TTC549 (cell line): ENCODE results near the gene FIZ1.

Experiments
- FAIRE-seq: peaks from 2 replicates; lab custom pipeline; 2012; peaks lifted over from hg19 to GRCh38; lab: Jason Lieb, UNC

Gene FIZ1

GRCh38 chr19:55599468-55599841 is at the start of gene FIZ1:
FIZ1 (minus strand) TSS chr19:55599517; CDS start chr19:55597865, 1,652 bp downstream.
- FAIRE-seq = peak; percentile 80

- no peak for FAIRE-seq
Observed at GRCh38 chr19:55648585-55649267, 49.4 kb upstream of the FIZ1 start.

GRCh38 chr19:55647732-55648584 is 48.6 kb upstream of the FIZ1 start, which contains the start of gene CCDC106:
CCDC106 (plus strand) TSS chr19:55648212; CDS start chr19:55649047, 835 bp downstream.
- no peak for FAIRE-seq

- FAIRE-seq = no peak
Observed at GRCh38 chr19:55646889-55647731, 47.8 kb upstream of the FIZ1 start.

- FAIRE-seq = no peak
Observed at GRCh38 chr19:55645512-55645881, 46.2 kb upstream of the FIZ1 start.

- FAIRE-seq = no peak
Observed at GRCh38 chr19:55644842-55645511, 45.7 kb upstream of the FIZ1 start.

GRCh38 chr19:55644191-55644833 is 45.0 kb upstream of the FIZ1 start:
- FAIRE-seq = no peak

- FAIRE-seq = no peak
Observed at GRCh38 chr19:55643887-55644176, 44.5 kb upstream of the FIZ1 start.

GRCh38 chr19:55643003-55643886 is 43.9 kb upstream of the FIZ1 start, which contains the start of gene ZNF581:
ZNF581 (plus strand) TSS chr19:55643649; CDS start chr19:55644572, 923 bp downstream.
- no peak for FAIRE-seq

GRCh38 chr19:55642153-55643002 is 43.1 kb upstream of the FIZ1 start:
- no peak for FAIRE-seq

GRCh38 chr19:55641426-55642152 is 42.3 kb upstream of the FIZ1 start:
- FAIRE-seq = no peak

GRCh38 chr19:55640577-55641425 is 41.5 kb upstream of the FIZ1 start, which contains the start of gene ZNF580:
ZNF580 (plus strand) TSS chr19:55641002; CDS start chr19:55642509, 1,507 bp downstream.
- no peak for FAIRE-seq

GRCh38 chr19:55640043-55640576 is 40.8 kb upstream of the FIZ1 start:
- no peak for FAIRE-seq

- no peak for FAIRE-seq
Observed at GRCh38 chr19:55638864-55639359, 39.6 kb upstream of the FIZ1 start.

- FAIRE-seq = no peak
Observed at GRCh38 chr19:55637534-55637933, 38.2 kb upstream of the FIZ1 start.

- no peak for FAIRE-seq
Observed at GRCh38 chr19:55636723-55637122, 37.4 kb upstream of the FIZ1 start.

GRCh38 chr19:55635856-55636440 is 36.6 kb upstream of the FIZ1 start:
- FAIRE-seq = no peak
